ENCODE measurements around the gene NAA15.
"Not testable (repeated sequence)": the region's sequence is repeated elsewhere in the genome, so short reads cannot be mapped to it uniquely, and the experiment has no call there.

The NAA15 gene

DNA sequence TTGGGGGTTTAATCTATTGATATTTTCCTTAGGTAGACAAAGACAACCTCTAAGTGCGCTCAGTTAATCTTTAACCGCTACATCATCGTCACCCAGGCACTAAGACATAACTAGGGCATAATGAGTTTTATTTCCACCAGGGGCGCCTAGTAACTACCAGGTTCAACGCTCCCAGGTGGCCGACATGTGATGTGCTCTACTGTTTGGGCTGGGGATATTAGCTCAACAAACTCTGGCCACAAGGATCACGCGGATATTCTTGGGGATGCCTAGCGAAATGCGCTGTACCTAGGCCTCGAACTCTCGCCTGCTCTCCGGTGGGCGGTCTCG lies 151.7 kb downstream of the NAA15 start:
- DNase-seq: no peak

DNA sequence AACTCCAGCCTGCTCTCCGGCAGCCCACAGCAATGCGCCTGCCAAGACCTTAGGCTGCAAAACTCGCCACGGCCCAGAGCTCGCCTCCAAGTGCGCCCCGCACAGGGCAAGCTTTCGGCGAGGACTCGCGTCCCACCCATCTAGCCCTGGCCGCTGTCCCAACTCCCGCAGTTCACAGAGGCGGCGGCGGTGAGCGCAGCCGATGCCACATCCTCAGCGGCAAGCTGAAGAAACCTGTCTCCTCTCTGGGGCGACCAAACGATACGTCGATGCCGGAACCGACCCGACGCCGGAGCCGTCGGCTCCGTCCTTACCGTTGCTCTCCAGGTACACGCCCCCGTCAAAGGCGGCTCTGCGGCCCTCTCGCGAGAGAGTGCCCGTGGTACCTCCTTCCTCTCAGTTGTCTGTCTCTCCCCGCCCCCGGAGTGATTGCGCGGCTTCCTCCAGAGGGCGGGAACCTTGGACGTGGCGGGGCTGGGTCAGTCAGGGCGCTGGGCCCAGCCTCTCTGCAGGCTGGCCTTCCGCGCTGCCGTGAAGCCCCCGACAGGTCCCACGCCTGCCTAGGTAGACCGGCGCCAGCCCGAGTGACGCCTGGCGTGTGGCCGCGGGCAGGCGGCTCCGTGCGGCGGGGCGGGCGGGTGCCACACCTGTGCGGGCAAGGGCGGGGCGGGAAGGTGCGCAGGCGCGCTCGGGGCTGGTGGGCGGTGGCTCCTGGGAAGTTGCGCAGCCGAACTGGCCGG lies 152.2 kb downstream of the NAA15 start:
- peak; percentile 97 to 99 (median 99) for DNase-seq

DNA sequence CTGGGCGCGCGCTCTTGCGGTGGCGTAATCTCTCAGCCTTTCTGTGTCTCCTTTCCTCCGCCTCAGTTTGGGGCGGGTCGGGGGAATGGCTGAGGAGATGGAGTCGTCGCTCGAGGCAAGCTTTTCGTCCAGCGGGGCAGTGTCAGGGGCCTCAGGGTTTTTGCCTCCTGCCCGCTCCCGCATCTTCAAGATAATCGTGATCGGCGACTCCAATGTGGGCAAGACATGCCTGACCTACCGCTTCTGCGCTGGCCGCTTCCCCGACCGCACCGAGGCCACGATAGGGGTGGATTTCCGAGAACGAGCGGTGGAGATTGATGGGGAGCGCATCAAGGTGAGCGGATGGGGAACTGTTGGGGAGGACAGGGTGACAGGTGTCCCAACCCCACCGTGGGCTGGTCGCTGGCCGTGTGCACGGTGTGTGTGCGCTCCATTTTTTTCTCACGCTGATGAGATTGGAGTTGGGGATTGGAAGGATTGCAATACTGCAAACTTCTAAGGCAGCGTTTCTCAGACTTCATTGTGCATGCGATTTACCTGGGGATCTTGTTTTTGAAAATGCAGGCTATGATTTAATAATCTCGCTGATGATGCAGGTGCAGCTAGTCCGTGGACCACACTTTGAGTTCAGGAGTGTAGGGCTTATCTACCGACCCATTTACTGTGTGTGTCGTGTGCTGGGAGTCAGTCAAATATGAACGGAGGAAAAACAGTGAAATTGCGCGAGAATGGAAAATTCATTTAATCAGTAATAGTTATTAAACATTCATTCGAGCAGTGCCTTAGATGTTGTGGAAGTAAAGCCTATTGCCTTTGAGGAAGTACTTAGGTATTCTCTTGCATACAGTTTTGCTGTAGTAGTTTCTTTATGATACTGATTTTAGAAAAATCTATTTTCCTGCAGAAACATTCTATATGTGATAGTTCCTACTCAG lies 153.1 kb downstream of the NAA15 start, which contains the start of gene RAB33B:
Gene RAB33B, plus strand, starts transcription at position 11 of the 935 bp plus-strand sequence. Its CDS starts 75 bp downstream, at position 86.
- DNase-seq: peak in 3 of 4 experiments; percentile 4 to 93 (median 28)

DNA sequence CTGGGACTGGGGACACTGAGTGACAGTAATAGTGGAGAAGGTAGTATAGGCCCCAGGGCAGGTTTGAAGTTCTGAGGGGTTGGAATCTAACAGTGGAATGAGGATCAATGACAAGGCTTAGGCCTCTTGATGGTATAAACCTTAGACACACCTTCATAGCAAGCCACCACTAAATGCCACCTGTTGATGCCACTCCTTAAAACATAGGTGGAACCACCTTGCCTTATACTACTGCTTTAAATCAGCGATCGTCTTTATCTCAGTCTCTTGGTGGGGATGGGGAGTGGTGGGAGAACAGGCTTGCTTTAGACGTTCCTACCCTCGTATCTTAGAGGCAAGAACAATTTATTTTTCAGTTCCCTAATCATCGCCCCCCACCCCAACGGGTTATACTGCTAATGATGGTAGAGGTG lies 153.8 kb downstream of the NAA15 start:
- no peak for DNase-seq

DNA sequence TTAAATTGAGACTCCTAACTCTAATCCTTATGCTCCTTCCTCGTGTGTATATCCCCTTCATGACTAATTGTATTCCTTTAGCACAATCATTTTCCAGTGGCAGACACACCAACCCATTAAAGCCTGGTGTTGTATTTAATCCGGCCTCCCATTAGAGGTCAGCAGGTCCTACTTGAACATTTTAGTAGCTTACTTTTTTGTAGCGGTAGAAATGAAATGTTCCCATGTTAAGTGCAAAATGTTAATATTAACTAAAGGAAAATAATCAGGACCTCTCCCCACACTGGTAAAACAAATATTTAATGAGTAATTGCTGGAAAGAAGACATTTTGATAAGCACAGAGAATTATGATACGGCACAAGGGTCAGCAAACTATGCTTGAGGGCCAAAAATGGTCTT lies 156.0 kb downstream of the NAA15 start:
- DNase-seq: no peak

DNA sequence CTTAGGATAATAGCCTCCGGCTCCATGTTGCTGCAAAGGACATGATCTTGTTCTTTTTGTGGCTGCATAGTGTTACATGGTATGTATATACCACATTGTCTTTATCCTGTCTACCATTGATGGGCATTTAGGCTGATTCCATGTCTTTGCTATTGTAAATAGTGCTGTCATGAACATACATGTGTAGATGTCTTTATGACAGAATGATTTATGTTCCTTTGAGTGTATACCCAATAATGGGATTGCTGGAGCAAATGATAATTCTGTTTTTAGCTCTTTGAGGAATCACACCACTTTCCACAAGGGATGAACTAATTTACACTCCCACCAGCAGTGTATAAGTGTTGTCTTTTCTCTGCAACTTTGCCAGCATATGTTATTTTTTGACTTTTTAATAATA lies 157.2 kb downstream of the NAA15 start:
- DNase-seq: no peak

DNA sequence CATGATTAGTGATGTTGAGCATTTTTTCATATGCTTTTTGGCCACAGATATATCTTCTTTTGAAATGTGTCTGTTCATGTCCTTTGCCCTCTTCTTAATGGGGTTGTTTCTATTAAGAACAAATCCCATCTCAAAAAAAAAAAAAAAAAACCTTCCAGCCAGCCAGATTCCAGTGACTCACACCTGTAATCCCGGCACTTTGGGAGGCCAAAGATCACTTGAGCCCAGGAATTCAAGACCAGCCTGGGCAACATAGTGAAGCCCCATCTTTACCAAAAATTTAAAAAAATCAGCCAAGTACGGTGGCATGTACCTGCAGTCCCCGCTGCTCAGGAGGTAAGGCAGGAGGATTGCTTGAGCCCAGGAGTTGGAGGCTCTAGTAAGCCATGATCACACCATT lies 157.7 kb downstream of the NAA15 start:
- no peak for DNase-seq

DNA sequence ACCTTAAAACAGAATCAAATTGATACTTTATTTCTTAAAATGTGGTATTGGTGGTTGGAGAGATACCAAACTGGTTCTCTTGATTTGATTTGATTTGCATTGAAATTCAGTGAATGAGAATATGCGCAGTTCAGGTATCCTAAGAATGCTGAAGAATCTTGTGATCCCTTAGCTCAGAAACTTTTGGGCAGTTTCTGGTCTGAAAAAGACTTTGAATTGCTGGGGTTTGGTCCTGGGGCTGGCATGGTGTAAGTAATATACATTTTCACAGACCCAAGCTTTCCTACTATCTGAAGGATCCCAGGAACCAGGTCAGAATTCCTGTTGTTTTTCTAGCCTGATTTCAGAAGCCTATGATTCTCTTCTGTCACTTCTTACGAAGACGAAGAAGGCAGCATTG lies 159.3 kb downstream of the NAA15 start:
- no peak for DNase-seq

DNA sequence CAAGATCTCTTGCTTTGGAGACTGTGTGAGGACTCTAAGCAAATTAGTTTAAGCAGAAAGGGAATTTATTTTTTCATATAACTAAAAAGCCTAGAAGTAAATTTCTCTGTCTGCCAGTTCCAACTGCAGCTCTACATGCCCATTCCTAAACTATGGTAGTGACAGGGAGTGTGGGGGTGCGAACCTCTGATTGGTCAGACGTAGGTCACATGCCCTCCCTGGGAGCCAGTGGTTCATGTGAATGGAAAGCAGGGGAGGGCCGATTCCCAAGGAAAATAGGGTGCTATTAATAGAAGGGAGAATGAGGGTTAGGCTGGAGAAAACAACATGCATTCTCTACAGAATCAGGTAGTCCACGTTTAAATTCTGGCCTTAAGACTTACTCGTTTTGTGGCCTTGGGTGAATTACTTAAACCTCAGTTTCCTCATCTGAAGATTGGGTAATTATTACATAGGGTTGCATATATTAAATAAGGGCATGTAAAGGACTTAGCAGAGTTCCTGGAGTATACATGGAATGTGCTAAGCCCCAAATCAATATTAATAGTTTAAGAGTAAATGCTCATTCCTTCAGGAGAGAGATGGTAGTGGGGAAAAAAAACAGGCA lies 159.8 kb downstream of the NAA15 start:
- DNase-seq: peak in 1 of 4 experiments; percentile 11

DNA sequence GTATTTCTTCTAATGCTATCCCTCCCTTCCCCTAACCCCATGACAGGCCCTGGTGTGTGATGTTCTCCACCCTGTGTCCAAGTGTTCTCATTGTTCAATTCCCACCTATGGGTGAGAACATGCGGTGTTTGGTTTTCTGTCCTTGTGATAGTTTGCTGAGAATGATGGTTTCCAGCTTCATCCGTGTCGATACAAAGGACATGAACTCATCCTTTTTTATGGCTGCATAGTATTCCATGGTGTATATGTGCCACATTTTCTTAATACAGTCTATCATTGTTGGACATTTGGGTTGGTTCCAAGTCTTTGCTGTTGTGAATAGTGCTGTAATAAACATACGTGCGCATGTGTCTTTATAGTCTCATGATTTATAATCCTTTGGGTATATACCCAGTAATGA lies 163.2 kb downstream of the NAA15 start:
- DNase-seq: not testable (repeated sequence)

DNA sequence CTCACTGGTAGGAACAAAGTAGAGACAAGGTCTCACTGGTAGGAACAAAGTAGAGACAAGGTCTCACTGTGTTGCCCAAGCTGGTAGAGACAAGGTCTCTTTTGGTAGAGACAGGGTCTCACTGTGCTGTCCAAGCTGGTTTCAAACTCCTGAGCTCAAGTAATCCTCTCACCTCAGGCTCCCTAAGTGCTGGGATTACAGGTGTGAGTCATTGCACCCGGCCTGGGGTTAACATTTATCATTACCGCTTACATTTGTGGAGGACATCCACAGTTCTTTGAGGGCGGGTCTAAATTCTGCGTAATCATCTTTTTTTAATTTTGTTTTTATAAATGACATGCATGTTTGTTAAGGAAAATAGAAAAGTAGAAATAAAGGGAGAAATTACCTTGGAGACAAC lies 164.6 kb downstream of the NAA15 start:
- no peak for DNase-seq

DNA sequence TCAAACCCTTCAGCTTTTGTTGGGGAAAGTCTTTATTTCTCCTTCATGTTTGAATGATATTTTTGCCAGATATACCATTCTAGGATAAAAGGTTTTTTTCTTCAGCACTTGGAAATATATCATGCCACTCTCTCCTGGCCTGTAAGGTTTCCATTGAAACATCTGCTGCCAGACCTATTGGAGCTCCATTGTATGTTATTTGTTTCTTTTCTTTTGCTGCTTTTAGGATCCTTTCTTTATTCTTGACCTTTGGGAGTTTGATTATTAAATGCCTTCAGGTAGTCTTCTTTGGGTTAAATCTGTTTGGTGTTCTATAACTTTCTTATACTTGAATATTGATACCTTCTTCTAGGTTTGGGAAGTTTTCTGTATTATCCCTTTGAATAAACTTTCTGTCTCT lies 167.5 kb downstream of the NAA15 start:
- not testable (repeated sequence) for DNase-seq

DNA sequence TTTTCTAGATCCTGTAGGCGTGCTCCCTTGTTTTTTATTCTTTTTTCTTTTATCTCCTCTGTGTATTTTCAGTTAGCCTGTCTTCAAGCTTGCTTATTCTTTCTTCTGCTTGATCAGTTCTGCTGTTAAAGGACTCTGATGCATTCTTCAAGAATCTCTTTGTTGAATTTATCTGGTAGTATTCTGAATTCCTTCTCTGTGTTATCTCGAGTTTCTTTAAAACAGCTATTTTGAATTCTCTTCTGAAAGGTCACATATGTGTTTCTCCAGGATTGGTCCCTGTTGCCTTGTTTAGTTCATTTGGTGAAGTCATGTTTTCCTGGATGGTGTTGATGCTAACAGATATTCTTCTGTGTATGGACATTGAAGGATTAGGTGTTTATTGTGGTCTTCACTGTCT lies 167.9 kb downstream of the NAA15 start:
- no peak for DNase-seq
